IPS-NIHi7 (cell line): ENCODE data around the gene UBE2B.
"Not testable (repeated sequence)": the region's sequence is repeated elsewhere in the genome, so short reads cannot be mapped to it uniquely, and the experiment has no call there.

Experiments used
- DNase-seq: peaks from one replicate; pipeline ENCODE4 v3.0.0; 2012; ENCODE audit warnings: mixed read lengths; ENCODE audit errors: extremely low spot score

Gene UBE2B

DNA sequence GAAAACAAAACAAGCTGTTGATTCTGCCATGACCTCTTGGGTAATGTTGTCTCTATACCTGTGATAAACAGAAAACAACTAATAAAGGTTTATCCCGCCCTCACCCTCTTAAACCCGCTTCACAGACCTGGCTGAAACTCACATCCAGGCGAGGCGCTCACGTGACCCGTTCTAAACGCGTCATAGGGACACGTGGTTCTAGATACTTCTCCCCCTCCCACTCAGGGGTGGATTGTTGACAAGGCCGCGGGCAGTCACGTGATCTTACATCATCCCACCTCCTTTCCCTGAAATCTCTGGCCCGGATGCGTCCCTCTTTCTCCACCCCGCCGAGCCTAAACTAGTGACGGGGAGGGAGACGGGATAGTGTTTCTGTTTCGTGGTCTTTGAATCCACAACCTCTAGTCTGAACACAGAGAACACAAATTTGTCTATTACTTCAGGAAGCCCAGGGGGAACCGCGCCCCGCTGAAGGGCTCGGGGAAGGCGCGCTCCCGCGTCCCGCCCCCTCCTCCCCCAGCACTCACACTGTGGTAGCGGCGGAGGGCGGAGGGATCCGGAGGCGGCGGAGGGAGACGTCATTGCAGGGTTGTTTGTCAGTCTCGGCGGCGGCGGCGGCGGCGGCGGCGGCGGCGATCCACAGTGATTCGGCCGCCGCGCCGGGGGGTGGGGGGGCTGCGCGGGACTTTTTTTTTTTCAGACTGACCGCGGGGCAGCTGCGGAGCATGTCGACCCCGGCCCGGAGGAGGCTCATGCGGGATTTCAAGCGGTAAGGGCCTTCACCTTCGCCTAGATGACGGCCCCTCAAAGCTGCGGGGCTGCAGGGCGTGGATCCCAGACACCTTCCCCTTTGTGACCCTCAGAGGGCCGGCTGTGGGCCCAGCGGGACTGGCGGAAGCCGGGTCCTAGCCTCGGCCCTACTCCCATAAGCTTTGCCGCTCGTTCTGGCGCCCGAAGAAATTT is at the start of gene UBE2B:
Gene UBE2B (plus strand): TSS at position 699 of the 963 bp plus-strand sequence. CDS start 27 bp downstream, at position 726.
- peak; percentile 93 for DNase-seq

- DNase-seq: no peak
Observed at GRCh38 chr5:134327327-134327726, 44.0 kb upstream of the UBE2B start.

GRCh38 chr5:134328619-134329018 is 42.8 kb upstream of the UBE2B start:
- no peak for DNase-seq

DNA sequence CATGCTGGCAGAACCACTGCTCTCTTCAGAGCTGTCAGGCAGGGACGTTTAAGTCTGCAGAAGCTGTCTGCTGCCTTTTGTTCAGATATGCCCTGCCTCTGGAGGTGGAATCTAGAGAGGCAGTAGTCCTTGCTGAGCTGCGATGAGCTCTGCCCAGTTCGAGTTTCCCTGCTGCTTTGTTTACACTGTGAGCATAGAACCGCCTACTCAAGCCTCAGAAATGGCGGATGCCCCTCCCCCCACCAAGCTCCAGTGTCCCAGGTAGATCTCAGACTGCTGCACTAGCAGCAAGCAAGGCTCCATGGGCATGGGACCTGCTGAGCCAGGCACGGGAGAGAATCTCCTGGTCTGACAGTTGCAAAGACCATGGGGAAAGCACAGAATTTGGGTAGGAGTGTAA is 34.5 kb upstream of the UBE2B start:
- not testable (repeated sequence) for DNase-seq

DNA sequence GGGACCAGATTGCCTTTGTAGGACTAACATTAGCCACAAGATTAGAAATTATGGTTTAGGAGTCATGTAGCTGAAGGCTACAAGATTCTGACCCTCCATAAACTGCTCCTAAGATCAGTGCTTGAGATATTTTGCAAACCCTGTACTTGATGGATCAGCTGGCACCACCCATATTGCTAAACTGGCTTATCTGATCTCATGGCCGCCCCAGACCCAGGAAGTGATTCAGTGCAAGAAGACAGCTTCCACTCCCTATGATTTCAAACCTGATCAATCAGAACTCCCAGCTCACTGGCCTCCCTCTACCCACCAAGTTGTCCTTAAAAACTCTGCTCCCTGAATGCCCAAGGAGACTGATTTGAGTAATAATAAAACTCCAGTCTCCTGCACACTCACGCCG is 27.9 kb upstream of the UBE2B start:
- not testable (repeated sequence) for DNase-seq

DNA sequence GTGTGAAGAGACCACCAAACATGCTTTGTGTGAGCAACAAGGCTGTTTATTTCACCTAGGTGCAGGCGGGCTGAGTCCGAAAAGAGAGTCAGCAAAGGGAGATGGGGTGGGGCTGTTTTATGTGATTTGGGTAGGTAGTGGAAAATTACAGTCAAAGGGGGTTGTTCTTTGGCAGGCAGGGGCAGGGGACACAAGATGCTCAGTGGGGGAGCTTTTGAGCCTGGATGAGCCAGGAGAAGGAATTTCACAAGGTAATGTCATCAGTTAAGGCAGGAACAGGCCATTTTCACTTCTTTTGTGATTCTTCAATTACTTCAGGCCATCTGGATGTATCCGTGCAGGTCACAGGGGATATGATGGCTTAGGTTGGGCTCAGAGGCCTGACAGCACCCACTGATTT is 25.9 kb upstream of the UBE2B start:
- not testable (repeated sequence) for DNase-seq

GRCh38 chr5:134345996-134346395 is 25.4 kb upstream of the UBE2B start:
- DNase-seq: peak; percentile 13

DNA sequence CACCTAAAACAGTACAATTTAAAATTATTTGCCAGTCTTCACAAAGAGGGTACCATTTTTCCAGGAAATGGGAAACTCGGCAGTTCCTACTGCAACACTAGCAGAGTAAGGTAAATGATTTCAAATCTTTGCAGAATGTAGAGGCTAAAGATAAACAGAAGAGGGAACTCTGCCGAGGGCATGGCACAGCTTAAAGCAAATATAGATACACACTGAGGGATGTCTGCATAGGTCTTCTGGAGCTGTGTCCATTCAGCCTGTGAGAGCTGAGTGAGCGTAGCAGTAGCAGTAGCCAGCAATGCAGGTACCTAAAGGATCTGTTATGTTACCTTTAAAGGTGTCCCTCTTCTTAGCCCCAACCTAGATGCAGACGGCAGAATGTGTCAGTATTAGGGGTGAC is 21.9 kb upstream of the UBE2B start:
- DNase-seq: no peak

GRCh38 chr5:134355681-134356080 is 15.7 kb upstream of the UBE2B start:
- no peak for DNase-seq

DNA sequence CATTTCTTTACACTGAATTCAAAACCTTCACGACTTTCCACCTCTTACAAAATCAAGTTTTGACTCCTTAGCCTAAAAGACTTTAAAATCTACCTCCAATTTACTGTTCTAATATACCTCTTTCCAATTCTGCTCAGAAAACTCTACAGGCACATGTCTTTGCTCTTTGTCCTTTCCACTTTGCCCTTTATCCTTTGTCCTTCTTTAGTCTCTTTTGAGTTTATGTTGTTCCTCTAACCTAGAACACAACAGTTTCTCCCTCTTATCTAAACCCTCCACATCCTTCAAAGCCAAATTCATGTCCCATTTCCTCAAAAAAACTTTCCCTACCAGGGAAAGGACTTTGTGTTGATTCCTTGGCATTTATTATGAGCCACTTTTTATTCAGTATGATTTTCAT is 5.8 kb upstream of the UBE2B start:
- no peak for DNase-seq

DNA sequence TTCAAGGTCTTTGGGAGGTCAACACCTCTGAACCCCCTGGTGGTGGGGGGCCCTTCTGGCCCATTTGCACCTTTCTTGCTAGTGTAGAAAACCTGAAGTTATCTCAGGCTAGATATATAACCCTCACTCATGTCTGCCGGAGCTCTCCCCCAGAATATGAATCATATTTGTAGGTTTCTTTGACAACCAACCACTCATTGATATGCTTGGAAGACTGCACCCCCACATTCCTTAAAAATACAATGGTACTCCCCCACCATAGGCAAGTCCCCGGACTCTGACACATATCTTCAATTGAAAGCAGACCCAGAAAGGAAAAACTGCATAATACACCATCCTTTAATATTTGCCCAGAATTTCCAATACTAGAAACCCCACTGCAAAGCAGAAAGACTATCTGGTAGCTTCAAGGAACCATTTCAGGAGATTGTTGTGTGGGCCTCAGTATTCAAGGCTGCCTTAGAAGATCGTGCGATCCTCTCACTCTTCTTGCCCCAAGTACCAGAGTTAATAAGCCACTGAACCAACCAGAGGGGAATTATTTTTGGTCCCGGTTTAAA is 978 bp upstream of the UBE2B start:
- DNase-seq: no peak

GRCh38 chr5:134371834-134372340 is 518 bp downstream of the UBE2B start:
- peak; percentile 70 for DNase-seq

DNA sequence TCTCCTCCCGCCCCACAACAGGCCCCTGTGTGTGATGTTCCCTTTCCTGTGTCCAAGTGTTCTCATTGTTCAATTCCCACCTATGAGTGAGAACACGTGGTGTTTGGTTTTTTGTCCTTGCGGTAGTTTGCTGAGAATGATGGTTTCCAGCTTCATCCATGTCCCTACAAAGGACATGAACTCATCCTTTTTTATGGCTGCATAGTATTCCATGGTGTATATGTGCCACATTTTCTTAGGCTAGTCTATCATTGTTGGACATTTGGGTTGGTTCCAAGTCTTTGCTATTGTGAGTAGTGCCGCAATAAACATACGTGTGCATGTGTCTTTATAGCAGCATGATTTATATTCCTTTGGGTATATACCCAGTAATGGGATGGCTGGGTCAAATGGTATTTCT is 2.3 kb downstream of the UBE2B start:
- DNase-seq: not testable (repeated sequence)

DNA sequence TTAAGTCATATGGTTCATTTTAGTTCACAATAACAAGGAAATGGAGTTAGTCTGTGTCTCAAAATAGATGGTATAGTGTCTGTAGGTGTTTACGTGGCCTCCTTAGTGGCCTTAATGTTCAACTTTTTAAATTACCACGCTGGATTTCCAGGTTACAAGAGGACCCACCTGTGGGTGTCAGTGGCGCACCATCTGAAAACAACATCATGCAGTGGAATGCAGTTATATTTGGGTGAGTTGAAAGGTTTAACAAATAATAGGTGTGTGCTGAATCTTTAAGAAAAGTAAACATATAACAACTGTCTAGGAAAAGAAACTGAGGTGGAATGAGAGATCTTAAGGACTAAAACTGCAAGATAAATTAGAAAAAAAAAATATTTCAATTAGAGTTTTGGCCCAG is 2.9 kb downstream of the UBE2B start:
- no peak for DNase-seq

DNA sequence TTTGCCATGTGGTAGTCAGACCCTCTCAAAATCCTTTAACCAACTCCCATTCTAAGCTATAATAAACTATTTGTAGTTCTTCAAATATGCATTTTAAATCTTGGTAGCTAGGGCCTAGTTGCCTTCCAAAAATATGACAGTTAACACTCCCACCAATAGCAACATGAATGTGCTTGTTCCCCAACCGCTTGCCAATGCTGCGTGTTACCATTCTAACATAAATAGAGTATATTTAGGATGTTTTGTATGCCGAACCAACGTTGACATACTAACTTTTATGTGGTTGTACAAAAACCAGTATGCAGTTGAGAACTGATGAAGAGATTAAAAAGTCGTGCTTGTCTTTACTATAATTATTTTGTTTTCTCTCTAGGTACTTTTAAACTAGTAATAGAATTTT is 9.0 kb downstream of the UBE2B start:
- no peak for DNase-seq

GRCh38 chr5:134382204-134382603 is 10.8 kb downstream of the UBE2B start:
- DNase-seq: not testable (repeated sequence)

DNA sequence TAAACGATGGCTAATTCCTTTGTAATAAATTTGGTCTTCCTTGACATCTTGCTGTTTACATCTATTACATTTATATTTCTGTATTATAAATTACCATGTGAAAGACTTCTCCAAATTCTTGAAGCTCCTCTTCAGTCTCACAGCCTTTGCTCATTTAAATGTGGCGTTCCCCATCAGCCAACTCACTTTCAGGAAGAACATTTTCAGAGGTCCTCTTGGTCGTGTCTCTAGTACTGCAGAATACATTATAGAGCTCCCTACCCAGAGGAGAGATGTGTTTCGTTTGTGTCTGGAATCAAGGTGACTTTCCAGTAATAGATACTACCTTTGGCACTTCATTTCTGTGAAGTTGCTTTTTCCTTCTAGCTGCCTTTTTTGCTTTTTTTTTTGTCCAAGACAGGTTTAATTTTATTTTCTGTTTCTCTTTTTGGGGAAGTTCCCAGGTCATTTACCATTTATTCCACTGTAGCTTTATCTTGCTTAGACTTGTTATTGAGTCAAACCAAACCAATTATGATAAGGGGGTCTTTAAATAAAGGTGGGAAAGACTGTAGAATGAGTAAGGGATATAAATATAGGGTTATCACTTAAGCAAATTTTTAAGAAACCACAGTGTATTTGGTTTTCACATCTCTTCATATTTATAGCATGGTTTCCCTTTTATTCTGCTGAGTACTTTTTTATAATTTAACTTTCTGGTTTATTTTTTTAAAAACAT is 12.8 kb downstream of the UBE2B start:
- DNase-seq: no peak

- DNase-seq: no peak
Observed at GRCh38 chr5:134387443-134387842, 16.1 kb downstream of the UBE2B start.

- no peak for DNase-seq
Observed at GRCh38 chr5:134392301-134392700, 20.9 kb downstream of the UBE2B start.

- peak; percentile 23 for DNase-seq
Observed at GRCh38 chr5:134394932-134395331, 23.6 kb downstream of the UBE2B start.

GRCh38 chr5:134396274-134396673 is 24.9 kb downstream of the UBE2B start:
- DNase-seq: no peak

GRCh38 chr5:134397196-134397595 is 25.8 kb downstream of the UBE2B start:
- DNase-seq: no peak
